Putamen (tissue), 1 donor: Measurements from ENCODE around the gene NGF.
"Not testable (repeated sequence)": the region's sequence is repeated elsewhere in the genome, so short reads cannot be mapped to it uniquely, and the experiment has no call there.

Experiments
- DNase-seq: peaks from one replicate; pipeline ENCODE4 v3.0.0-alpha.2; 2016; ENCODE audit warnings: low spot score

NGF gene

DNA sequence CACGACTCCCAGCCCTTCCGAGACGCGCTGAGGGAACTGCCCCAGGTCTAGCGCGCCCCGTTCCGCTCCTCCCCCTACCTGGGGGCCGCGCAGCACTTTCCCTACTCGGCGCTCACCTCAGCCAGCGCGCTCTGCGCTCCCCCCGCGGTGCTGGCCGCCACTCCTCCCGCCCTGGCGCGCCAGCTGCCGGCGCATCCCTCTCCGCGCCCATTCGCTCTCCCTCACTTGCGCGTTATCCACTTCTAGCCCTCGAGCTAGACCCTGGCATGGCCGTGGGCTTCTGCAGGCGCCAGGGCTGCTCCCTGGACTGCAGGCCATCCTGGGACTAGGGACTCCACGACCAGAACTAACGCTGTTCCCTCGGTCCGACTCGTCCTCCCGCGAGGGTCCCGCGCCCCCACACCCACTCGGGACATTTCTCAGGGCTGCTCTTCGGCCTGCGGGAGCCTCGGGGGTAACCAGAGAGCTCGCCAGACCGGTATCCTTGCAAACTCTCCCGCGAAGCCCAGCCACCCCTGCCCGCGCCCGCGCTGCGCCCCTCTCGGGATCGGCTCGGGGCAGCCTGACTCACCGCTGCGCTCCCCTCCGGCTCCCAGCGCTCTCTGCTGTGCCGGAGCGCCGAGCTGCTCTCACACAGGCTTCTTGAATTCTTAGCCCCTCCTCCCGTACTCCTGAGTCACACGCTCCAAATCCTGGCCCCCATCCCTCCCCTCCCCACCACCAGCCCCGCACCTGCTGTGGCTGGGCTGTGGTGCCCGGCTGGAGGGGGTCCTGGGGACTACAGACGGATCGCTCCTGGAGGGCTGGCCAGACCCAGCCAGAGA is at the start of gene NGF:
Gene NGF (minus strand): TSS at position 617 of the 824 bp plus-strand sequence. CDS start 51,454 bp downstream, outside the sequence.
- DNase-seq: no peak

DNA sequence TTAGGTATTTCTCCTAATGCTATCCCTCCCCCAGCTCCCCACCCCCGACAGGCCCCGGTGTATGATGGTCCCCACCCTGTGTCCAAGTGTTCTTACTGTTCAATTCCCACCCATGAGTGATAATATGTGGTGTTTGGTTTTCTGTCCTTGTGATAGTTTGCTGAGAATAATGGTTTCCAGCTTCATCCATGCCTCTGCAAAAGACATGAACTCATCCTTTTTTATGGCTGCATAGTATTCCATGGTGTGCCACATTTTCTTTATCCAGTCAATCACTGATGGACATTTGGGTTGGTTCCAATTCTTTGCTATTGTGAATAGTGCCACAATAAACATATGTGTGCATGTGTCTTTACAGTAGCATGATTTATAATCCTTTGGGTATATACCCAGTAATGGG is 45.4 kb upstream of the NGF start:
- not testable (repeated sequence) for DNase-seq

DNA sequence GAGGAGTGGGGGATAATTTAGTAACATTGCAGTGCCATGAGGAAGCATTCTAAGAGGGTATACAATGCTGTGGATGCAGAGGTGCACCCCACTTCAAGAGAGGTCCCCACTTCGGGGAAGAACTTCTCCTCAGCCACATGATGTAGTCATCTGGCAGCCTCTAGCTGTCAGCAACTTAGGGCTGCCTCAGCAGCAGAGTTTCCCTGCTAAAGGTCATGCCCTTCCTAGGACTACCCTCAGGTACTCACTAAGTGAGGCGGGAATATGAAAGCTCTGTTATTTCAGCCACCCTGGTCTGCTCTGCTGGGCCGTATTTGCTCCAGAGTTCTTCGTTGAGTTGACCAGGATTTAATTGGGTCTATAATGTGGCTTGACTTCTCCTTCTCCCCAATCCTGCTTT is 41.9 kb upstream of the NGF start:
- no peak for DNase-seq

DNA sequence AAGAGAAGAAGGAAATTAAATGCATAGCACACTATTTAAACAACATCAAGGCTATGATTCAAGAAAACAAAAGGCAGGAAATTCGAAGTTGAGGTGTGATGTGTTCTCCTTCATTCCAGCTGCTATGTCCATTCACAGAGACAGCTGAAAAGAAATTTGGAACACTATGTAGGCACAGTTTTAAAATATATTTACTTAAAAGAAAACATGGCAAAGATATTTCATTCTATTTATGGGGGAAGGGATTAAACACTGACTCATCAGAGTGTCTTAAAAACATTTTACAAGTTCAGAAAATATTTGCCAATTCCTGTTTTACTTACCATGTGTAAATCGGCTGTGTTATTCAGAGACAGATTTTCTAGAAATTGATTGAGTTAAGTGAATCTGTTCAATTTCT is 39.4 kb upstream of the NGF start:
- no peak for DNase-seq

DNA sequence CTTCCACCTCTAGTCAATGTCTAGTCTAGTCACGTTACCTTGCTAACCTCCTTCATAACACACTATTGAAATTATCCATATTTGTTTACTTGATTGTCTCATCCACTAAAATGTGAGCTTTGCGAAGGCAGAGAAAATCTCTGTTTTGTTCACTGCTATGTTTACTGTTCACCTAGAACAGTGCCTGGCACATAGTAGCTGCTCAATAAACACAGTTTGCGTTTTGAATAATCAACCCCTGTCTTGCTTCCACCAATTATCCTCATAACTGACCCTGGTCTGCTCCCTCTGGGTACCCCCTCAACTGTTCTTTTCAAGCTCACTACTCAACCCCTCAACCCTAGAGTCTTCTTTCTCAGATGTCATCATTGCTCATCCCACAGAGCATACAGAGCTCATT is 36.5 kb upstream of the NGF start:
- no peak for DNase-seq

DNA sequence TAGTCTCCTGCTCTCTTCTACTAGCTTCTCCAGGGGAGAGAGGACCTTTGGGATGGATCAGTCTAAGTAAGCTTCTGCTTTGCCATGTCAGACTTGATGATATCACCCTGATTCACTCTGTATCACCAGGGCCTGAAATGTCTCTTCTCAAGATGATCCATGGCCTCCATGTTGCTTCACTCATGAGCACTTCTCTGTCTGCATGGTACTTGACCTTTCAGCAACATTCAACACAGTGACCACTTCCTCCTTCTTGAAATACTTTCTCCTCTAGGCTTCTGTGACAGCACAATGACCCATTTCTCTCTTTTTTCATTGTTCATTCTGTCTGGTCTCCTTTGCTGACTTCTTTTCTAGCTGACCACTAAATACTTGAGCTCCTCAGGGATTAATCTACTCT is 35.3 kb upstream of the NGF start:
- no peak for DNase-seq

DNA sequence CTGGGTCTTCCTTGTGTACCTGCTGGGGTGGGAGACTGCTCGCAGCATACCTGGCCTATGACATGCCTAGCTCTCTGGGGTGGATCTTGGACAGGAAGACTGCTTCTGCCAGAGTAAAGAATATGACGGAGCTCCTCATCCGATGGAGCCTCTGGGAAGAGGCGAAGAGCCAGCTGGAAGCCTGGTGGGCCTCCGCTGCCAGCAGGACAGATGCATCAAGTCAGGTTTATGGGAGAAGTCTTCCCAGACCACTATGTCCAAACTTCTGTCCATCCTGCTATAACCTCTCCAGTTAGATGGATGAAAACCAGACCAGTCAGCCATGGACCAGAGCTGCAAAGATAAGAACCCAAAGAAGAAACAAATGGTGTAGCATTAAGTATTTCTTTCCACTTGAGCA is 27.7 kb upstream of the NGF start:
- no peak for DNase-seq

DNA sequence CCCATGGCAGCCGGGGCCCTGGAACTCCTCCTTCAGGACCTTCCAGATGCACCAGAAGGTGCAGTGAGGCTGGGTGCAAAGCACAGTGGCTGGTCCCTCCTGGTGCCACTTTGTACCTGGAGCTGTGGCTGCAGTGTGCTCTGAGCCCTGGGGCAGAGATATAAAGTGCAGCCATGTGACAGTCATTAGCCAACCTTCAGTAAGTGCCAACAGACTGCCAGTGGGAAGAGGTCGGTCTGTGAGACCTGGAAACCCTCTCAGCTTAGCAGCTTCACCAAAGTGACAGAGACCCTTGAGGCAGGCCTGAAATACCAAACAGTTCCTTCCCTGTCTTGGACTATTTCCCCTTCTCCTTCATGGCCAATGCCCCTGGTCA is 26.7 kb upstream of the NGF start:
- no peak for DNase-seq

DNA sequence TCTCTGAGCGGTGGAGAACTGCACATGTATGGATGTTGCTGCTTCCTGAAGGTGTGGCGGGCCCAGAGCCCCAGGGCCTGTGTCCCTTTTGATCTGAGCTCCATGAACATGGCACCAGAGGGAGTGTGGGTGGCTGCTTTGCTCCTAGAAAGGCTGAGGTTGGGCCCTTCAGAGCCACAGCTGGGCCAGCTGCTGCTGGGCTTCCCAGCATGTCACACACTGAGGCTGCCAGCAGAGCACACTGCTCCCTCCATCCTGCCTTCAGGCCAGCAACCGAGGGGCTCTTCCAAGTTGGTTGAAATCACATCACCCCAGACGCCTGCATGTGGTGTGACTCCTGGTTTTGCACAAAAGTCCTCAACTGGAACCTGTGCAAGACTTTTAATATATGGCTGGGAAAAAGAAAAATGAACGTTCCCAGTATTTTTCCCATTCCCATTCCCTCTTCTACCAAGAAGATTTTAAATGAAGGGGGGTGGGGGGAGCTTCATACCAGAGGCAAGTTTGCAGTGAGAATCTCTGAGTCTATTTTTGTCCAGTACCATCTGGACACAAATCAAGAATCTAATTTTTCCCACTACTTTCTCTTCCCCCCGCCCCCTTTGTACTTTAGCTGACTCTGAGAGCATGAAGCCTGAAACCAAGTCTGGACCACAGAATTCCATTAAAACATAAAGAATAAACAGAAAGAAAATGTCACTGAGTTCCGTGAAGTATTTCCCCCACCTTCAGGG is 26.2 kb upstream of the NGF start:
- no peak for DNase-seq

DNA sequence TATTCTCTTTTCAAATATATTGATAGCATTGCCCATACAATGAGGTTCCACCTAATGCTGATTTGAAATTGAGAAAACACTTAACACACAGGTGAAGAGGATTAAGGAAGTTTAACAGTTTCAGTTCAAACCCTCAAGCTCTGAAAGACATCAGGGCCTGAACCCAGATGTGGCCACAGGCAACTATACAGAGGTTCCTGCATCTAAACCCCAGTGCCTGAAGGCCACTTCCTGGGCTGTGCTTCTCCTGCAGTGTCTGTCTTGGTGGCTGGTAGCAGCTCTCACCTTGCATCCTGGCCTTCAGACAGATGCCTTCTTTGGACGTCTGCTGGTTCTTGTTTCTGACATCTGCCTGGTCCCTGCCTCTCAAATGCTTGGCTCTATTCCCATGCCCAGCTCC is 25.1 kb upstream of the NGF start:
- no peak for DNase-seq

DNA sequence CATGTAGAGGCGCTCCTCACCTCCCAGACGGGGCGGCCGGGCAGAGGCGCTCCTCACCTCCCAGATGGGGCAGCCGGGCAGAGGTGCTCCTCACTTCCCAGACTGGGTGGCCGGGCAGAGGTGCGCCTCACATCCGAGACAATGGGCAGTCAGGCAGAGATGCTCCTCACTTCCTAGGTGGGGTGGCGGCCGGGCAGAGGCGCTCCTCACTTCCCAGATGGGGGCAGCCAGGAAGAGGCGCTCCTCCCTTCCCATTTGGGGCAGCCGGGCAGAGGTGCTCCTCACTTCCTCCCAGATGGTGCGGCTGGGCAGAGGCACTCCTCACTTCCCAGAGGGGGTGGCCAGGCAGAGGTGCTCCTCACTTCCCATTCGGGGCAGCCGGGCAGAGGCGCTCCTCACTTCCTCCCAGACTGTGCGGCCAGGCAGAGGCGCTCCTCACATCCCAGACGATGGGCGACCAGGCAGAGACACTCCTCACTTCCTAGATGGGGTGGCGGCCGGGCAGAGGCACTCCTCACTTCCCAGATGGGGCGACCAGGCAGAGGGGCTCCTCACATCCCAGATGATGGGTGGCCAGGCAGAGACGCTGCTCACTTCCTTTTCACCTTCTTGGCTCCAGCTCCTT is 22.6 kb upstream of the NGF start:
- DNase-seq: not testable (repeated sequence)

DNA sequence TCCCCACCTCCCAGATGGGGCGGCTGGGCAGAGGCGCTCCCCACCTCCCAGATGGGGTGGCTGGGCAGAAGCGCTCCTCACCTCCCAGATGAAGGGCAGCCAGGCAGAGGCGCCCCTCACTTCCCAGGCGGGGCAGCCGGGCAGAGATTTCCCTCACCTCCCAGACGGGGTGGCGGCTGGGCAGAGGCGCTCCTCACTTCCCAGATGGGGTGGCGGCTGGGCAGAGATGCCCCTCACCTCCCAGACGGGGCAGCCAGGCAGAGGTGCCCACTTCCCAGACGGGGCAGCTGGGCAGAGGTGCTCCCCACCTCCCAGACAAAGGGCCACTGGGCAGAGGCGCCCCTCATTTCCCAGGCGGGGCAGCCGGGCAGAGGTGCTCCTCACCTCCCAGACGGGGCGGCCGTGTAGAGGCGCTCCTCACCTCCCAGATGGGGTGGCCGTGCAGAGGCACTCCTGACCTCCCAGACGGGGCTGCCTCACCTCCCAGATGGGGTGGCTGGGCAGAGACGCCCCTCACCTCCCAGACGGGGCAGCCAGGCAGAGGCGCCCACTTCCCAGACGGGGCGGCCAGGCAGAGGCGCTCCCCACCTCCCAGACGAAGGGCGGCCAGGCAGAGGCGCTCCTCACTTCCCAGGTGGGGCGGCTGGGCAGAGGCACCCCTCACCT is 21.9 kb upstream of the NGF start:
- DNase-seq: not testable (repeated sequence)

DNA sequence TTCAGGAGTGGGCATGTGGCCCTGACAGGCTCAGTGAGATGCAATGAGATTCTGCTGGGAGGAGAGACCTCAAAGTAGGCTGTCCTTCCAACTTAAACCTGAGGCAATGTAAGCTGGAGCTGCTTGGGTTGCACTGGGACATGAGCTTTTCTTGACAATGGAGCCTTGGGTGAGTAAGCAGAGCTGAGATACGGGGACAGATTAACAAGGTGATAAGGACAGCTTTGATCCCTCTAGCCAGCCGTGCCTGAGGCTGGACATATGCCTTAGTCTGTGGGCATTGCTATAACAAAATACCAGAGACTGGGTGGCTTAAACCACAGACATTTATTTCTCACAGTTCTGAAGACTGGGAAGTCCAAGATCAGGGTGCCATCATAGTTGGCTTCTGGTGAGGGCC is 18.3 kb upstream of the NGF start:
- DNase-seq: no peak

DNA sequence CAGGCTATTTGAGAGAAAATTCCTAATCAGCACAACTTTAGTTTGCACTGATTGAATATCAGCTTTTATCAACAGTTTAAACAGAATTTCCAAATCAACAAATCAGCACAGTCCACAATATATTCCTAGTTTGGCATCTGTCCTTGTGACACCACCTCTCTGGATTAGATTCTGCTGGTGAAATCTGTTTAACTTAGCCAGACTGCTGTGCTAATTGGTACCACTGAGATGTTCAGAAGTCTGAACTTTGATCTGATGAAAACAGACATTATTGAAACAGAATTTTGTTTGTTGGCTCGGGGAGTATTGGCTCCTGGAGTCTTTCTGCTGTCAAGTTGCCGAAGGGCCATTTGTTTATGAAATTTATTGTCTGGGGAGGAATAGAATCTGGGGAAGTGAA is 17.0 kb upstream of the NGF start:
- DNase-seq: no peak

DNA sequence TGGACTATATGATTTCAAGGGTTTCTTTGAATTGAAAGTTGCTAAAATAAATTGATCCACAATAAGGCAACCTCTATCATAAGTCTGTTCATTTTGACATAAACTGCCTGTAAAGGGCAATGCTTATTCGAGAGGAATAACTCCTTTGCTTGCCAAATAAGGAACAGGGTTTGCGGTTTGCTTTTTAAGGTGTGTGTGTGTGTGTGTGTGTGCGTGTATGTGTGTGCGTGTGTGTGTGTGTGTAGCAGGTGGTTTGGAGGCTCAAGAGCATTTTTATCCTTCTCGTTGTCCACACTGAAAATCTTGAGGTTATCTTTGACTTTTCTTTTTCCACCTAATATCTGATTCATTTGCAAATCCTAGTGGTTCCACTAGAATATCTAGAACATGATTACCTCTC is 13.1 kb upstream of the NGF start:
- DNase-seq: no peak

DNA sequence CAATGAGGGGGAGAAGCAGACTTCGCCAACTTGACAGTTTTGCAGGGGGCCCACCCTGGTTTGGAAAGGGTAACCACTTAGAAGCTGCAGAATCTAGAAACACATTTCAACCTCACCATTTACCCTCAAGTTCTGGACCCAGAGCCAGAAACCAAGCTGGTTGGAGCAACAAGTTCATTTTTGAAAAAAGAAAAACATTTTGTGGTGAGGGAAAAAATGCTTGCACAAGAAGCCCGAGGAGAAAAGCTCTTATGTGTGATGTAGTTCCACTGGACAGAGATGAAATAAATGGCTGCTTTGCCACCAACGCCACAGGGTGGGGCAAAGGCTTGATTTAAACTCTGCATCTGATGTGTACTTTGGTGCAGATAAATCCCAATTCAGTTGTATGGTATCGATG is 10.6 kb upstream of the NGF start:
- DNase-seq: no peak

DNA sequence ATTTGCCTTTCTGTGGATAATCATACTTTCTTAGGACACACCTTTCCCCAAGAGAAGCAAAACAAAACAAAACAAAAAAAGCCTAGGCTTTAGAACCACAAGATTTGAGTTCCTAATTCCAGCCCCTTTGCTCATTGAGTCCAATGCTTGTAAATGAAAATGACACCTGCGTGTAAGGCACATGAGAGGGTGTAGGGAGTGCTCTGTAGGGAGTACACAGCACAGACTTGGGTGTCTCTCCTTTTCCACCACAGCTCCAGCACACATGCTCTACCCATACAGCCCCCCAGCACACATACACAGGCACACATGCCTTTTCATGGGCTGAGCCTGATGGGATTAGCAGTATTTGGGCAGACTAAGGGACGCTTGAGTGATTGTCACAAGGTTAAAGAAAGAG is 9.2 kb upstream of the NGF start:
- no peak for DNase-seq

DNA sequence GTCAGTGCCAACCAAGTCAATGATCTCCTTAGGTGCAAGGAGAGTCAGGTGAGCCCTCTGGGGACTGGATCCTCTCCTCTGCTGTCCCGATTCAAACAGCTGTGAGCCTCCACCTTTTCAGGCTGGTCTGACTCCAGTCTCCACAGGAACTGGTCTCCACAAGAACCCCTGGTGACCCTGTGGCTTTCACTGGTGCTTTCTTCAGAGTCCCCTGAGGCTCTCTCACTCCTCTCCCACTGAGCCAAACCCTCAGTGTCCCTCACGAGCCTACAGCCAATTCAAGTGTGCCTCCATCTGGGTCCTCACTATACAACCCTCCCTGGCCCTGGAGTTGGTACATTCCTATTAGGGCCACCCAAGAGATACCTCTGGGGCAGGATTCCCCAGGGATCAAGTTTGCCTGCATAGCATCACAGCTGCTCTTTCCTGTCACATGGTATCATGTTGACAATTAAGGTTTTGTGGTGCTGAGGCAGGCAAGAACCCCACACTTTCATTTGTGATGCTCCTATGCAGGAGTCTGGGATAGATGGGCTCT is 5.2 kb upstream of the NGF start:
- no peak for DNase-seq

DNA sequence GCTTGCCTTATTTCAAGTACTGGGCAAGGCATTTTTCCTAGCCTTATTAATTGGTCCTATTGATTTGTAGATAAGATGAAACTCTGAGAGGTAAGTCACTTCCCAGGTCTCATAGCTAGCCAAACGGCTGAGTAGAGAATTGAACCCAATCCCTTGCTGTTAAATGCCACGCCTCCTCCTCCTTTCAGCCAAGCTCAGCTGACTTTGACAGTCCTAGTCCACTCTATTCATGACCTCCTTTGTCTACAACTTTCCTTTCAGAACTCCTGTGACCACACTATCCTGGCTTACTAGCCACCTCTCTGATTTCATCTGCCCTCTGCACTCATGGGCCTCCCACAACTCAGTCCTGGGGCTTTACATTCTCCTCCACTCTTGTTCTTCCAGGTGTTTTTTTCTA is 3.9 kb upstream of the NGF start:
- DNase-seq: no peak

DNA sequence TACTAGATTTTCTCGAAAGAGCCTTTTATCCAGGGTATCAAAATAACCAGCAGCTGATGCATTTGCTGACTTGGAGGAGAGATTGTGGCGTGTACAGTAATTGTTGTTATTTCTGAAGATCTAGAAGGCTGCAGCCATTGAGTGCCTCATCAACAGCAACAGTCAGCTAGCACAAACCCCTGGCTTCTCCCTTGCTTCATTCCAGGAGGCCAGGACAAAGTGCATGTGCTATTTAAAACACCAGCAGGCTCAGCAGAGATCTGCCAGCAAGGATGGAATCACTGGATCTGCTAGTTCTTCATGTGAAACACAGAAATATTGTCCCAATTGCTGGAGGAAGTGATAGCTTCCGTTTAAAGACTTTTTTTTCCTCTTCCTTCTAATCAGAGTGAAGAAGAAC is 2.8 kb upstream of the NGF start:
- DNase-seq: no peak

DNA sequence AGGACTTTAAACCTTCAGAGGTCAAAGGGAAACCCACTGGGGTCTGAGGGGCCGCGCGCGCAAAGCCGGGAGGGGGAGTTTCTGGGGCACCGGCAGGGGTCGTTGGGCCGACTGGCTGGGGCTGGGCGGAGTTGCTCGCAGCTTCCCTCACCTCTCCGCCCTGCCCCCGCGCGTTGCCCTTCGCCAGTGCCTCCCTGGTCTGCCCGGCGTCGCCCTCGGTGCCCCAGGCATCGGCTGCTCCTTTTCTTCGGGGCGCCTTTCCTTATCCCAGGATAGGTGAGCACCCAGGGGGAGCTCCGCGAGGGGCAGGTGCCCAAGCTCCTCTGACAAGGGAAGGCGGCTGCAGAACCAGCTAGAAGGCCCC is 390 bp upstream of the NGF start:
- no peak for DNase-seq

DNA sequence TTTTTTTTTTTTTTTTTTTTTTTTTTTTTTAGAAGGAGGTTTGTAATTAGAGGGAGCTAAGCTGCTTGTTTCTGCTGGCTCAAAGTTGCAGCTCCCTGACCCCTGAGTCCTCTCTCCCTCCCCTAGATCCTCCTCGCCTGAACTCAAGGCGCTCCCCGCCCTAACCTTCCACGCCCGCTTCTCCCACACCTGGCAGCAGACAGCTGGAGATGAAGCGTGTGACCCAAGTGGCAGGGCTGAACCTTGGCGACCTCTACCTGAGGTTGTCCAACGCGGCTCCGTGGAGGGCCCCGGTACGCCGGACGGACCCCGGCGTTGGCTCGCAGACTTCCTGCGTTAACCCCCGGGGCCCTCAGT is 795 bp downstream of the NGF start:
- no peak for DNase-seq

DNA sequence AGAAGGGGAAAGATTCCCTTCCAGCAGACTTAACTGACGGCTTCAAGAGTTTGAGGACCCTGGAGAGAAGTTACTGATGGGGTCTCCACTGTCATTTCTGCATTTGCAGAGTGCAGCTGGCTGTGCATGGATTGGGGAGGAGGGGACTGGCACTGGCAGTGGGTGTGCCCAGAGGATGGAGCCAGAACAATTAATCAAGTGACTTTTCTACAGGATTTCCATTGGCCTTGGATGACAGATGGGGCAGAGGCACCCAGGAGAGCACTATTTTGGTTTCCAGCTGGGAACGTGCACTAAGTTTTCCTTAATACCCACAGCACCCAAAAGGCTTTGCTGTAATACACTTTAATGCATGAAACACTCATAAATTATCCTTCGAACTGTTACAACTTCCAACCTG is 1.3 kb downstream of the NGF start:
- no peak for DNase-seq
